GM18505 (cell line): Measurements from ENCODE around the gene FIP1L1.
"Not testable (repeated sequence)": the region's sequence is repeated elsewhere in the genome, so short reads cannot be mapped to it uniquely, and the experiment has no call there.

Experiments used
- ATAC-seq: cut with Tn5 transposase; IDR thresholded peaks from one replicate; pipeline ENCODE4 v1.9.1; 2021; ENCODE audit not compliant: unreplicated experiment
- POLR2A ChIP-seq: IDR thresholded peaks from 4 replicates; pipeline ENCODE4 v1.6.1; 2011; ENCODE audit warnings: borderline replicate concordance; ENCODE audit not compliant: insufficient read depth, insufficient read length; ENCODE audit errors: extremely low read depth

The FIP1L1 gene

GRCh38 chr4:53365121-53365485, 12.3 kb upstream of the FIP1L1 start:
- no peak for TF ChIP-seq POLR2A
- ATAC-seq, result peak; percentile 2

- peak; percentile 88 for TF ChIP-seq POLR2A
- peak; percentile 96 for ATAC-seq
Measured at GRCh38 chr4:53365486-53366300, 11.7 kb upstream of the FIP1L1 start, which contains the start of gene SCFD2. TSS of gene SCFD2 (minus strand) at chr4:53366061.

- ATAC-seq, result peak; percentile 1
- no peak for TF ChIP-seq POLR2A
Measured at GRCh38 chr4:53366301-53366716, 11.1 kb upstream of the FIP1L1 start.

- no peak for TF ChIP-seq POLR2A
- no peak for ATAC-seq
Measured at GRCh38 chr4:53367721-53368120, 9.7 kb upstream of the FIP1L1 start.

- no peak for ATAC-seq
- TF ChIP-seq POLR2A, result no peak
Measured at GRCh38 chr4:53371049-53371448, 6.4 kb upstream of the FIP1L1 start.

- ATAC-seq, result no peak
- no peak for TF ChIP-seq POLR2A
Measured at GRCh38 chr4:53371843-53372521, 5.5 kb upstream of the FIP1L1 start.

- TF ChIP-seq POLR2A, result no peak
- no peak for ATAC-seq
Measured at GRCh38 chr4:53374777-53375258, 2.6 kb upstream of the FIP1L1 start.

GRCh38 chr4:53376900-53377299, 541 bp upstream of the FIP1L1 start:
- ATAC-seq, result peak; percentile 3
- no peak for TF ChIP-seq POLR2A

GRCh38 chr4:53378171-53378482, 686 bp downstream of the FIP1L1 start:
- TF ChIP-seq POLR2A, result no peak
- ATAC-seq, result no peak

- ATAC-seq, result no peak
- TF ChIP-seq POLR2A, result no peak
Measured at GRCh38 chr4:53380221-53380620, 2.8 kb downstream of the FIP1L1 start.

- ATAC-seq, result not testable (repeated sequence)
Measured at GRCh38 chr4:53409479-53409878, 32.0 kb downstream of the FIP1L1 start.

GRCh38 chr4:53419208-53419607, 41.8 kb downstream of the FIP1L1 start:
- TF ChIP-seq POLR2A, result no peak
- no peak for ATAC-seq

- no peak for TF ChIP-seq POLR2A
- no peak for ATAC-seq
Measured at GRCh38 chr4:53421791-53422190, 44.4 kb downstream of the FIP1L1 start.

- ATAC-seq, result no peak
- no peak for TF ChIP-seq POLR2A
Measured at GRCh38 chr4:53422367-53422766, 44.9 kb downstream of the FIP1L1 start.

GRCh38 chr4:53424280-53424679, 46.8 kb downstream of the FIP1L1 start:
- TF ChIP-seq POLR2A, result no peak
- ATAC-seq, result no peak

- no peak for TF ChIP-seq POLR2A
- ATAC-seq, result no peak
Measured at GRCh38 chr4:53427366-53427765, 49.9 kb downstream of the FIP1L1 start.
